ENCODE measurements around the gene MARVELD3. TPM values are rescaled to one million over a fixed set of nuclear protein-coding genes. Genes with fewer than 3 reads are reported as not detected.

Gene MARVELD3
- total RNA-seq, 3 donors from 2014 or later (not counting 1 experiment from before 2014, with no cell fraction given), result not detected

DNA sequence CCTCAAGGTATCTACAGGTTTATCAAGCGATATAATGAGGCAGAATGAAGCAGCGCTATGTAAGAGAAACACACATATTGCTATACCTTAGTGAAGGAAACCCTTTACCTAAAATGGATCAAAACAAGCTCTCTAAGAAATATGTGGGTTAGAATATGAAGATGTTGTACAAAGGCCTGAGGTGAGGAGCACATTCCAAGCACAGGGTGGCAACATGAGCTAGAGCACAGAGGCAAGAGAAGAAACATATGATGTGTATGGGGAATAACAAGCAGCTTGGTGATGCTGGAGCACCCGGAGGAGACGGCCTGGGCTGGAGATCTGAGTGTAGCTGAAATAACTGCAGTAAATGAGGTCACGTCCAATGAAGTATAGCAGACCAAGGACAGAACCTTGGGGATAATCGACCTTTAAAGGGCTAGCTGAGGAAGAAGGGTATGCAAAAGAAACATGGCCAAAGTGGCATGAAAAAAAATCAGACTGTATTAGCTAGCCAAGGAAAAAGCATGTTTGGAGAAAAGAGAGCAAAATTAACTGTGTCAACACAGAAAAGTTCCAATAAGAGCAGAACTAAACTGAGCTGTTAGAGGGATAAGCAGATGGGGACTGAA lies 44.0 kb downstream of the MARVELD3 start:
- no peak overlapping the region for H3K27ac Mint-ChIP-seq
- DNase-seq, result no peak
- no peak overlapping the region for H3K4me3 Mint-ChIP-seq
- Histone ChIP-seq H3K27me3 (ENCODE audit: control insufficient read depth, insufficient read depth, low read length) (no peaks in the 10 kb centered on the region), H3K4me3 (ENCODE audit: low read length) (no peak overlapping the region), H3K36me3 (ENCODE audit: control insufficient read depth, insufficient read depth, low read length) (peaks cover 37% of the 10 kb centered on the region), H3K27ac (ENCODE audit: low read length) (no peak overlapping the region), H3K9me3 (ENCODE audit: control insufficient read depth, insufficient read depth, low read length) (no peaks in the 10 kb centered on the region), H3K4me1 (ENCODE audit: control insufficient read depth, insufficient read depth, low read length) (no peaks in the 10 kb centered on the region)
- H3K4me1 Mint-ChIP-seq, result no peaks in the 10 kb centered on the region
- no peak for ATAC-seq
- 96% methylated on average over 5 of the region's 6 CpGs for WGBS (ENCODE audit: insufficient coverage)
- intact Hi-C loops (cut with micrococcal nuclease), result no loop called here
- H3K27me3 Mint-ChIP-seq (ENCODE audit: low read depth in 2 of 2), result no peaks in the 10 kb centered on the region
- peaks cover 10% of the 10 kb centered on the region for H3K36me3 Mint-ChIP-seq
- H3K9me3 Mint-ChIP-seq, result no peaks in the 10 kb centered on the region
- no peak for TF ChIP-seq CTCF (IDR thresholded peaks at IDR 0.05)

- intact Hi-C loops (cut with micrococcal nuclease), result no loop called here
- ATAC-seq, result no peak
- no peak for TF ChIP-seq CTCF (IDR thresholded peaks at IDR 0.05)
- Histone ChIP-seq H3K27ac (ENCODE audit: low read length) (no peak overlapping the region), H3K4me1 (ENCODE audit: control insufficient read depth, insufficient read depth, low read length) (no peaks in the 10 kb centered on the region), H3K4me3 (ENCODE audit: low read length) (no peak overlapping the region), H3K36me3 (ENCODE audit: control insufficient read depth, insufficient read depth, low read length) (peaks cover 37% of the 10 kb centered on the region), H3K27me3 (ENCODE audit: control insufficient read depth, insufficient read depth, low read length) (no peaks in the 10 kb centered on the region), H3K9me3 (ENCODE audit: control insufficient read depth, insufficient read depth, low read length) (no peaks in the 10 kb centered on the region)
- Mint-ChIP-seq H3K4me1 (no peaks in the 10 kb centered on the region), H3K27ac (no peak overlapping the region), H3K4me3 (no peak overlapping the region), H3K36me3 (peaks cover 10% of the 10 kb centered on the region), H3K27me3 (ENCODE audit: low read depth in 2 of 2) (no peaks in the 10 kb centered on the region), H3K9me3 (no peaks in the 10 kb centered on the region)
- no peak for DNase-seq
- WGBS (ENCODE audit: insufficient coverage), result 93% methylated on average over 3 of the region's 4 CpGs
Measured at GRCh38 chr16:71670537-71670936, 44.6 kb downstream of the MARVELD3 start.

GRCh38 chr16:71671165-71671564 lies 45.2 kb downstream of the MARVELD3 start:
- Histone ChIP-seq H3K27ac (ENCODE audit: low read length) (no peak overlapping the region), H3K36me3 (ENCODE audit: control insufficient read depth, insufficient read depth, low read length) (peaks cover 41% of the 10 kb centered on the region), H3K9me3 (ENCODE audit: control insufficient read depth, insufficient read depth, low read length) (no peaks in the 10 kb centered on the region), H3K27me3 (ENCODE audit: control insufficient read depth, insufficient read depth, low read length) (no peaks in the 10 kb centered on the region), H3K4me3 (ENCODE audit: low read length) (no peak overlapping the region), H3K4me1 (ENCODE audit: control insufficient read depth, insufficient read depth, low read length) (no peaks in the 10 kb centered on the region)
- DNase-seq (no peak), ATAC-seq (no peak)
- no peak overlapping the region for H3K27ac Mint-ChIP-seq
- no peak overlapping the region for H3K4me3 Mint-ChIP-seq
- peaks cover 10% of the 10 kb centered on the region for H3K36me3 Mint-ChIP-seq
- H3K4me1 Mint-ChIP-seq, result no peaks in the 10 kb centered on the region
- H3K27me3 Mint-ChIP-seq (ENCODE audit: low read depth in 2 of 2), result no peaks in the 10 kb centered on the region
- intact Hi-C loops (cut with micrococcal nuclease), result no loop called here
- TF ChIP-seq CTCF (IDR thresholded peaks at IDR 0.05), result no peak
- no peaks in the 10 kb centered on the region for H3K9me3 Mint-ChIP-seq
- WGBS (ENCODE audit: insufficient coverage), result 88% methylated on average over 2 of the region's 3 CpGs

DNA sequence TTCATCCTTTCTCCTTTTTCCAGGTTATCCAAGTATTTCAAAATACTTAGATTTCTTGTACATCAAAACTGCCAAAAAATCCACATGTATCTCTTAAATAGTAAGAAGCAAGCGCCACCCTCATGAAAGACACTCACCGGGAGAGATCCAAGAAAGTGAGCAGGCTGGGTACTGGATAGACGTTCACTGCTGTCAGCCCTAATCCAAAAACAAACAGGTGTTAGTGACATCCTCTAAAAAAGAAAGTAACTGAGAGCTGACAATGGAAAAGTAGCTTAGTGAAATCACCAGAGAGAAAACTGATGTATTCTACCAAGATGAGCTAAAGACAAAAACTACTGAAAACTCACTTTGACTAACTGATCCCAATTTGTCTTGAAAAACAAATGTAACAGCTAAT lies 46.1 kb downstream of the MARVELD3 start:
- H3K36me3 ChIP-seq (ENCODE audit: control insufficient read depth, insufficient read depth, low read length), result peaks cover 39% of the 10 kb centered on the region
- DNase-seq (no peak), ATAC-seq (no peak)
- Mint-ChIP-seq H3K27ac (no peak overlapping the region), H3K9me3 (no peaks in the 10 kb centered on the region), H3K4me1 (no peaks in the 10 kb centered on the region), H3K36me3 (peaks cover 10% of the 10 kb centered on the region), H3K4me3 (no peak overlapping the region), H3K27me3 (ENCODE audit: low read depth in 2 of 2) (no peaks in the 10 kb centered on the region)
- intact Hi-C loops (cut with micrococcal nuclease), result no loop called here
- no peaks in the 10 kb centered on the region for H3K4me1 ChIP-seq (ENCODE audit: control insufficient read depth, insufficient read depth, low read length)
- H3K27ac ChIP-seq (ENCODE audit: low read length), result no peak overlapping the region
- no peak overlapping the region for H3K4me3 ChIP-seq (ENCODE audit: low read length)
- WGBS (ENCODE audit: insufficient coverage), result 92% methylated on average over 3 of the region's 3 CpGs
- H3K27me3 ChIP-seq (ENCODE audit: control insufficient read depth, insufficient read depth, low read length), result no peaks in the 10 kb centered on the region
- no peaks in the 10 kb centered on the region for H3K9me3 ChIP-seq (ENCODE audit: control insufficient read depth, insufficient read depth, low read length)
- TF ChIP-seq CTCF (IDR thresholded peaks at IDR 0.05), result no peak
